ENCODE data around the gene GZMM.

DNA sequence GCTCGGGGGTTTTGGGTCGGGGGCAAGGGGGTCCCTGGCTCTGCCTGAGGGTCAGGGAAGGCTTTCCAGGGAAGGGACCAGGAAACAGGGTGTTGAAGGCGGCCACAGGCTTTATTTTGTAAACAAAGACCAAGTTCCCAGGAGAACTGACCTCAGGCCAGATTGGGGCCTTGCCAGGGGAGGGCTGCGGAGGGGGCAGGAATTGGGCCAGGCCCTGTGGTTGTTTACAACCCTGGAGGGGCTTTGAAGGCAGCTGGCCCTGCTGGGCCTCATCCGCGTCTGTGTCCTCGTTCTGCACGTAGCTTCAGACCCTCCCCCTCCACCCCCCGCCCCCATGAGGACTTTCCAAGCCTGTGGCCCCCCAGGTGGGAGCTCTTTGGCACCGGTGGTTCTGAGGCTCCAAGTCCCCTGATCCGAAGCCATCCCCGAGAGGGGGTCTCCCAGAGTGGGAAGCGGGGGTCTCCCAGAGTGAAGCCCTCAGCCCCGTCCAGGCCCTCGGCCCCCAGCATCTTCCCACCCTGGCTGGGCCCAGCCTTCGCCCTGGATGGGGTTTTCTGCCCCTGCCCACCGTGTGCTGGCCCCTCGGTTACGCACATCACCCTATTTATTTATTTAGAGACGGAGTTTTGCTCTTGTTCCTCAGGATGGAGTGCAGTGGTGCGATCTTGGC, 15.1 kb downstream of the GZMM start:
- TF ChIP-seq POLR2A (IDR thresholded peaks at IDR 0.05) (no peak), CTCF (IDR thresholded peaks at IDR 0.05) (no peak)
